GM19467 (cell line): ENCODE results near the gene HECTD4.

Experiments
- ATAC-seq: cut with Tn5 transposase; IDR thresholded peaks from one replicate; pipeline ENCODE4 v1.9.1; 2021; ENCODE audit warnings: mild to moderate bottlenecking, moderate library complexity; ENCODE audit not compliant: unreplicated experiment

HECTD4 gene

DNA sequence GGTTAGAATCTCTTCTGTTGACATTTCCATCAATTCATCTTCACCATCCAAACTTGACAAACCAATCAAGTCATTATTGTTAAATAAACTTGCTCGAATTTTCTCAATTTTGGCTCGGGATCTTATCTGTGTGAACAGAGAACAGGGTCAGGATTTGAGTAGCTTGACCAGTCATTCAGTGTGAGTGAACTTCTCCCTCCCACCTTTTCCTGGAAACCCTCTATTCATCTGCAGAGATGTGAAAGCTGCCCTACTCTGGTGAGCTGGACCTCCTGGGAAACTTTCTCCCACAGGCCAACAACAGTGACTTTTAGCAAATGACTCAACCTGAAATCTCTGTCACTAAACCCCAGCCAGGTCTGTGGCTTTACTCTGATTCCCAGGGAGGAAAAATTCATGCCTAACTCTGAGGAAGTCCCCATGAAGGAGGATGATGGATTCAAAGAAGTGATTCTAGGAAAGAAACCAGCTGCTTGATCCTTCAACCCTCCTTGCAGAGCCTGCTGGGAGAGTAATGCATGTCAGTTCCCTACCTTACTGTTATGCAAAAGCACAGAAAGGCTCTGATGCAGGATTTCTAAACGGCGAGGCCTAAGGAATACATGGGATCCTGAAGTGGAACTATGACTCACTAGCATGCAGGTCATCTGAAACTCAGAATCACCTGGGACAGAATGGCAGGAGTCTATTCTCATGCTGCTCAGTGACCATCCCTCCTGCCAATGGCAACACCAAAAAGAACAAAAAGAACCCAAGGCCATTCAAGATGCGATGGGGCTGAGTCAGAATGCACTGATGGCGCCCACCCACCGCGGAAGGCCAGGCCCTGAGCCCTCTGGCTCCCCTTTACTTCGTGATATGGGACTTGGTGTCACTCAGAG lies 198.8 kb downstream of the HECTD4 start:
- ATAC-seq, result no peak

DNA sequence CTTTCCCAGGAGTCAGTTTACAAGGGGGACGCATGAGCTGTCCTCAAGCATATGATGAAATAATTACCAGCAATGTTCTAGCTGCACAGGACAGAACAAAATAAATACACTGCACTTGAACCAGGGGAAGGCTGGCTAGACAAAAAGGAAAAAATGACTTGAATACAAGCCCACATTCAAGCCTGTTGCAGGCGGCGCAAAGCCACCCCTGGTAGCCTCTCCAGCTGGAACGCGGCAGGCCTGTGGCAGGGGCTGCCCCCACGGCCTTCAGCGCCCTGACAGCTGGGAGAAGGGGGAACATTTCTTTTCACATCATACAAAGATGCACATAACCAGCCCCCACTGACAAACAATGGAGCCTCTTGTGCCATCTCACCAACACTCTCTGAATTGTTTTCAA lies 199.7 kb downstream of the HECTD4 start:
- ATAC-seq, result no peak

DNA sequence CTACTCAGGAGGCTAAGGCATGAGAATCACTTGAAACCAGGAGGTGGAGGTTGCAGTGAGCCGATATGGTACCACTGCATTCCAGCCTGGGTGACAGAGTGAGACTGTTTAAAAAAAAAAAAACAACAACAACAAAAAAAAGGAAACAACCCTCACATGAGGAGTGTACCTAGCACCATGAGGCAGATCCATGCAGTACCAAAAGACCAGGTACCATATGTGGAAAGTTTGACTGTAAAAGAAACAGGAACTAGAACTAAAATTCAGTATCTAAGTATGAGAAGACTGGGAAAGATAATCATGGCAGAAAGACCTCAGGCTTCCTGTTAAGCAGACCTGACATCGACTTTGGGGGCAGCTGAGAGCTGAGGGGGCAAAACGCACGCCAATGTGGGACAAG lies 201.8 kb downstream of the HECTD4 start:
- no peak for ATAC-seq

DNA sequence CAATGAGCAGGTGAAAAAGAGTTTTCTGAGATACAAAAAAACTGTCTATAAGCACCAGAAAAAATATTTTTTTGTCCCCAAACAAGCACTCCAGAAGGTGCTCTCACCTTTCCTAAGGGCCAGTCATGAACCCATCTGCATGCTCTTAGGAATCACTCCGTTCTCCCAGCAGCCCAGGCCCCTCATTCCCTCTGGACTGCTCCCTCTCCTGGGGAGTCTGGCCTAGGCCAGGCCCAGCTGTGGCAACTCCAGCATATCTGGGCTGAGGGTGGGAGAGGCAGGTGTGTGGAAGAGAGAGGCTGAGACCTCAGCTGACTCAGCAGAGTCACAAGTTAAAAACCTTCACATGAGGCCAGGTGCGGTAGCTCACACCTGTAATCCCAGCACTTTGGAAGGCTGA lies 202.3 kb downstream of the HECTD4 start:
- no peak for ATAC-seq

DNA sequence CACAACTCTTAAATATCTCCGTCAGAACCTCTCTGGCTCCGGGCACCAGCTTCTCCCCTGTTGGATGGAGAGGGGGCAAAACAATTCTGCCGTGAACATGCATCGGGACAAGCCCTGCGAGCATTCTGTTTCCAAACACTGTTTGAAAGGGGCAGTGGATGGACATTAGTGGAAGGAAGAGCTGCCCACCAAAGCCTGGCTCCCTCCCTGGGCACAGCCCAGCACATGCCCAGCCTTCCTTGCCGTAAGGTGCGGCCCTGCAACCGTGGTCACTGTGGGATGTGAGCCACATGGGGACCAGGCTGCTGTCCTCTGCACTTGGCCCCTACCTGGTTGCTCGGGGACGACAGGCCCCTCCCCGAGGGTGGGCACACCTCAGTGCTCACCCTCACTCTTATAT lies 202.9 kb downstream of the HECTD4 start:
- ATAC-seq, result no peak

DNA sequence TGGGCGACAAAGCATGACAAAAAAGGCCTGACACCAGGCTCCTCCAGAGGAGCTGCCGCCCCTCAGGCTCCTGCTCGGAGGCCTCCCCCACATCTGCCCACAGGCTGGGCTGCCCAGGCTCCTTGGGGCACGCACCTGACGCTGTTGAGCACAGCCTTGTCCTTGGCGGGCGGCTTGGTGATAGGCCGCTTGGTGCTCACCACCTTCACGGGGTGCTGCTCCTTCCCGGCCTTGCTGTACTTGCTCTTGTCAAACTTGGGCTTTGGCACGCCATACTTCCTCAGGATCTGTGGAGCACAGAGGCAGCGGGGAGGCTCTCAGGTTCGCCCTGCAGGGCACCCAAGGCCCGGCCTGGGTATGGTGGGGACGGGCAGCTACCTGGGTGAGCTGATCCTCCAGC lies 203.4 kb downstream of the HECTD4 start:
- ATAC-seq, result no peak

DNA sequence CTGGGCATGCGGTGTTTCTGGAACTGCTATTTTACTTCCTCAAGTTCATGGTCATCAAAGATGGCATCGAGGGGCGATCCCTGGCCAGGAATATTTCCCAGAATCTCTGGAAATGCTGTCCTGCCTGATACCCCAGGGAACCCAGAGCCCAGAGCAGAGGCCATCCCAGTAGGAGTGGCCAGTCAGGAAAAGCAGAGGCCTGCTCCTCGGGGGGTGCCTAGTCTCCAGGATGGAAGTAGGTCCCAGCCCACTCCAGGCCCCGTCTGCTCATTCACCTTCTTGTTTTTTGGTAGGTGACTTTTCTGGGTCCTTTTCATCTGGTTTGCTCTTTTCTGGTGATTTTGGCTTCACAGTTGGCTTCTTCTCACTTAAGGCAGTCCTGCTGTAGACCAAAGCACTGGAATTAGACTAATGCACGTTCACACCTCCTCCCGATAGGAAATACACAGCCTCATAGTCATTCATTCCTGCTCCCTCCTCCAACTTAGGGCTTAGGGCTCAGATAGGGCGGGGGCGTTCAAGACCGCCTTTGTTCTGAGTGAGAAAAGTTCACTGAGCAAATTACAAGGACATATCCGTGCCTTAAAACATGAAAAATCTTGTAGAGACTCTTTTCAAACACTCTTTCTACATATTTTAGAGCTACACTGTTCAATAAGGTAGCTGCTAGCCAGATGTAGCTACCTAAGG lies 205.8 kb downstream of the HECTD4 start:
- ATAC-seq, result no peak

DNA sequence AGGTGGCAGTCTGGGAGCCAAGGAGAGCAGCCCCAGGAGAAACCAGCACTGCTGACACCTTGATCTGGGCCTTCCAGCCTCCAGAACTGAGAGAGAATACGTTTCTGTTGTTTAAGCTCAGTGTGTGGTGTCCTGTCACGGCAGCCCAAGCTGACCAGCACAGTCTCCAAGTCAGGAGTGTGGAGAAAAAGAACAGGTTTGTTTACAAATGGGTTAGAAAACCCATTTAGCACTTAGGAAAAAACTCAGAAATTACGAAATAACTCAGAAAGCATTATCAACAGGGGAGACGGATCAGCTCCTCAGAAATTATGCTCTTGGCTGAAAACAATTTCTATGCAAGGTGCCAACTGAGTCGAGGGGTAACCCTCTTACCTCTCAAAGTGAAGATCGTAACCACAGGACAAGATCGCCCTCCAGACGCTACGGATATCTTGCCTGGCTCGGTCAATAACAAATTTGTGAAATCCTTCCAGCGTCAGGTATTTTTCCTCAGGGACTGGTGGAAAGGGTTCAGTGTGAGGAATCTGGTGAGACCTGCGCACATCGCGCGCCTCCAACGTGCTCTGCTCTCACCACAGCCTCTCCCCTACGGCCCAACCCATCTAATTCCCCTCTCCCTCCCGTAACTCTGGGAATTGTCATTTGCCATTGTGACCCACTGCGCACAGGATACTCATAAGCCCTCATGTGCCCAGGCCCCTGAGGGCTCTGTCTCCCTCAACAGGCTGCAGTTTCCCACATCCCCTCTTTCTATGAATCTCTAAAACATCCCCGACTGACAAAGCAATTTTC lies 206.7 kb downstream of the HECTD4 start:
- ATAC-seq, result no peak

DNA sequence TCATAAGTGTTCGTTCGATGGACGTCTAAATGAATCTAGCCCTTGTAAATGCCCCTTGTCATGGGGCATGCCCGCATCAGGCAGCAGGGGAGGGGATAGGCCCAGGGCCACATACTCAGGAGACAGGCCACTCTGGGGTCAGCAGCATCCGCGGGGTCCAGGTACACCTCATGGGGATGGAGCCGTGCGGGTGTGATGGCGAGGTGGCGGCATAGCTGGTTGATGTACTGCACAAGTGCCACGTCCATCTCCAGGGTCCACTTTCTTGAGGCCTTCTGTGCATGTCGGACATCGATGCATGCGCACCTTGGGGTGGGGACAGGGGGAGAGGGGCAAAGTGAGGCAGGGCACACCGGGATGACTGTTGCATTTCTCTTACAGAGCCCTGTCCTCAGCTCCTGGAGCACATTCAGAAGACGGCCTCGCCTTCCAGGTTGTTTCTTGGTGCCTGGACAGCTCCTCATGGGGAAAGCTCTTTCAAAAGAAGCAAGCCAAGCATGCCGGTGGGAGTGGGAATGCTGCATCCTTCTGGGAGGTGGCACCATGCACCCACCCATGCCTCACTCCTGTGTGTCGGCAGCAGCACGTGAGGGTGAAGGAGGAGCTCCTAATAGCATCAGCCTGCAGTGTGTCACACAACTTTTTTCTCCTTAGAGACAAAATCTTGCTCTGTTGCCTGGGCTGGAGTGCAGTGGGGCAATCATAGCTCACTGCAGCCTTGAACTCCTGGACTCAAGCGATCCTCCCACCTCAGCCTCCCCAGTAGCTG lies 209.5 kb downstream of the HECTD4 start:
- no peak for ATAC-seq

DNA sequence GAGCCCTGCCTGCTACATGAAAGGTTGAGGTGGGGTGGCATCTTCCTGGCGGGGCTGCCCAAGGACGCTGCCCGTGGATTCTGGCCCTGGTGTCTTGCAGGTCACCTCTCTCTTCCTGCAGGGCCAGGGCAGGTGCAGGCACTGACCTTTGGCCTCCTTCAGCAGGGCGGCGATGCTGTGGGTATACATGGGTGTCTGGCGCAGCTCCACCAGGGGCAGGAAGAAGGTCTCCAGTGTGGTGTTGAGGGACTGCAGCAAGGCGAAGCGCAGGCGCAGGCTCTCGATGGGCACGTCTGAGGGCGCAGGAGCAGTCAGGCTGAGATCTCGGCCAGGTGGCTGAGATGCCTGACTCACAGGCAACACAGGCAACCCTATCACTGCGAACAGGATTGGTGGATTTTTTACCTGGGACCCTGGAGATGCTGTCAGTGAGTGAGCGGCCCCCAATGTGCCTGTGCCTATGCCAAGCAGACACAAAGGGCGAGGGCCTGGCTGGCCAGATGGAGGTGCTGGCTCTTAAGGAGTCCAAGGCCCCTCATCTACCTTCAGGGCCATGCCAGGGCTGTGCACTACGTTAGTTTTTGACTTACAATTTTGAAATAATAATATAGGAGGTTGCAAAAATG lies 211.1 kb downstream of the HECTD4 start:
- ATAC-seq, result no peak

DNA sequence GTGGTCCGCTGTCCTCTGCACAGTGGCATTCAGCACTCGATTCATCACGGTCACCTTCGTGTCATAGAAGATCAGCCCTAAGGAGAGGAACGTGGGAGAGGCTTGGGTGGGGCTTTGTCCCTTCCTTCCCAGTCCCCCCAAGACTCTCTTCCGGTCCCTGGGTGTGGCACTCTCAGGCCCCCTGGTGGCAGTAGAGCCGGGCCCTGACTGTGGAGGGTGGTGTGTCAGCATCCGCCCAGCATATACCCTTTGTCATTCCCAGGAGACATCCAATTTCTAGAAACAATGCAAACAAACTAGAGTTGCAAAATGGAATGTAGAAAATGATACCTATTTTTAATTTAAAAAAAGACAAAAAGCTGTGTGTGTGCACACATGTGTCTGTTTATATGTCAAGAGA lies 211.9 kb downstream of the HECTD4 start:
- no peak for ATAC-seq

DNA sequence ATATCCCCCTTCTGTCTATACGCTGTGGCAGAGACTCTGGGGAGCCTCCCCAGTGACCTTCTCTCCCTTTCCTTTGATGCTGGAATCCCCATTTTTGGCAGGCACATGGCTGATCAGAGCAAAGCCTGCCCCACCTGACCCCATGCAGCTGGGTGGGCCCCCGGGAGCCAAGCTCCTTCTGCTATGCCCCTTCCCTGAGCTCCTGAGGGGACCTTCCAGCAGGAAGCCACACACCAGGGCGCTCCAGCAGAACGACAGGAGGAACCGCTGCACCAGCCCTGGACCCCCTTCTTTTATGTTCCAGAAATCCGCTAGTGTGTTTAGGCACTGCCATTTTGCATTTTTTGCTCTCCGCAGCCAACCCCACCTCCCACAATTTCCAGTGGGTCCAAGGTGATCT lies 212.3 kb downstream of the HECTD4 start:
- no peak for ATAC-seq

DNA sequence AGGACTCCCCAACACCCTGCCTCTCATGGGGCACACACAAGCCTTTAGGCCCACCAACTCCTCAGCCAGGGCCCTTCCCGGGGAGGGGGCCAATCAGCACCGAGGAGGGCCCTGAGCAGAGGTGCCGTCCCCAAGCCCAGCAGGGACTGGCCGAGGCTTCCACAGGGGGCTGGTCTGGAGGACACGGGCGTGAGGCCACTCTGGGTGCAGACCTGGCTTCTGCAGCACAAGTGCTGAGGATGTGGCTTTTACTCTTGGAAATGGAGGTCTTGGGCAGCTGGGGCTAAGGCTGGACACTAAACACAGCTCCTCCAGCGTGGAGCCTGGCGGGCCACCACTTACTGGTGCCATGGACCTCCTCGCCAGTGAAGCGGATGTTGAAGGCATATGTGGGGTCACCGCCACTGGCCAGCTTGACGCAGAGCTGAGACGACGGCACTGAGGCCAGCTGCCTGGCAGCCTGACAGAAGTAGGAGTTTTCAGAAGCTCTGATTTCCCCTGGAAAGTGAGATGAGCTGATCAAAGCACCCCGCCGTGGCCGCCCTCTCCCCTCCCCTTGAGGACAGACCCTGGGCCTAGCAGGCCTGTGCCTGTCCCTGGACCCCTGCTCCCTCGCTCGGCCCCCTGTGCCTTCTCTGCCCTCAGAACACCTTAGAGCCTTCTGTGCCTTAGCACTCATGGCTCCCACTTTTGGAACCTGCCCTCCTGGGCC lies 212.9 kb downstream of the HECTD4 start:
- no peak for ATAC-seq

DNA sequence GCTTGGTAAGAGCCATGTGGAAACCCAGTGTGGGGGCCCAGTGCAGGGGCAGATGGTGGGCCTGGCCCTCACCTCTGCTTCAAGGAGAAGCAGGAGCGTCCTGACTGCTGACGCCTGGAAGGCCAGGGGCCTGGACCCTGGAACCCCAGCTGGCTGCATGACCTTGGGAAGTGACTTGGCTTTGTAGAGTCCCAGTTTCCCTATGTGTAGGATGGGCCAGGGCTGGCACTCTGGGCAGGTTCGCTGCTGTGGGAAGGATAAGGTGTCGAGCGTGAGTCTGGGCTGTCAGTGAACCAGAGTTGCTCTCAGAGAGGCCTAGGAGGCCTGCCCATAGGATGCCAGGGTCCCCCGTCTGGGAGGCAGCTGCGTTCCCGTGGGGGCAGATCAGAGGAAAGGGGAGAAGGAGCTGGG lies 213.7 kb downstream of the HECTD4 start:
- no peak for ATAC-seq

DNA sequence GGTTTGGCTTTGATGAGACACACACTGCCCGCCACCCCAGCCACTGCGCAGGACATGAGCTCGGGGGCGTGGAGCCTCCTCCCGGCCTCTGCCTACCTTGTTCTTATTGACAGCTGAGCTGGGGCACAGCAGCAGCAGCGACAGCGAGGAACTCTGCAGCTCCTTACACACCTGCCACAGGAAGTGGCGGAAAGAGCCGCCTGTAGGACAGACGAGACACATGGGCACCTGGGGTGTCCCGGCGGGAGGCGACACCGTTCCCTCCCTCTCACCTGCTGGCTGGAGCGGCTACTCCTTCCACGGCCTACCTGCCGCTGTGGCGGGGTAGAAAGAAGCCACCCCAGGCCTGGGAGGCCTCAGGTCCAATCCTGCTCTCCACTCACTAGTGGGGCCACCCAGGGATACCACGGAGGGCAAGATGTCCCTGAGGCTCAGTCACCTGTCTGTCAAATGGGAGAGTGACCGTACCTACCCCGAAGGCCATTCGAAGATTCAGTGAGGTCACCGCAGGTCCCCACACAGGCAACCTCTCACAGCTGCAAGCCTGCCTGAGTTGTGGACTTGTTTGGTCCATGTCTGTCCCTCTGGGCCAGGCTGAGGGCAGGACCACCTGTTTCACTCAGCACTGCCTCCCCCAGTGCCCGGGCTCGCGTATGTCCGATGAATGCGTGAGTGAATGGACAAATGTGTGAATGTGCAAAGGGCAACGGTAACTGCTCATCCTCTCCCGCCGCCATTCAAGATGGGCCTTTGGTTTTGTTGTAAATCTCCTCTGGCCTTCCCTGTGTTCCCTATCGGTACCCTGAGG lies 214.3 kb downstream of the HECTD4 start:
- no peak for ATAC-seq

DNA sequence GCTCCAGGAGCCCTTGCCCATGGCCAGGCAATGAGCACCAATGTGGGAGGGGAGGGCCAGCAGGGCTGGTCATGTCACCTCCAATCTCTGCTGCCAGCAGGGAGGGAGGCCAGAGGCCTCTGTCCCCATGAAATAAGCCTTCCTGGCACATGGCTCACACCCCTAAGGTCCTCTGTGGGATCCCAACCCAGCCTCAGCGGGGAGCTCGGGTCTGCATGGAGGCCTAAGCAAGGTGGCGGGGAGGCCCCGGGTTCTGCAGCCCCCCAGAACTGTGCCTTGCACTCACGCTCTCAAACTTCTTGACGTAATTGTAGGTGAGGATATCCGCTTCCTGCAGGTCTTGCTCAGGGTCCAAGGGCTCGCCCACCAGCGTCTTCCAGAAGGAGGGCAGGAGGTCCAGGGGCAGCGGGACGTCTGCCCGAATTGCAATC lies 215.2 kb downstream of the HECTD4 start:
- no peak for ATAC-seq

DNA sequence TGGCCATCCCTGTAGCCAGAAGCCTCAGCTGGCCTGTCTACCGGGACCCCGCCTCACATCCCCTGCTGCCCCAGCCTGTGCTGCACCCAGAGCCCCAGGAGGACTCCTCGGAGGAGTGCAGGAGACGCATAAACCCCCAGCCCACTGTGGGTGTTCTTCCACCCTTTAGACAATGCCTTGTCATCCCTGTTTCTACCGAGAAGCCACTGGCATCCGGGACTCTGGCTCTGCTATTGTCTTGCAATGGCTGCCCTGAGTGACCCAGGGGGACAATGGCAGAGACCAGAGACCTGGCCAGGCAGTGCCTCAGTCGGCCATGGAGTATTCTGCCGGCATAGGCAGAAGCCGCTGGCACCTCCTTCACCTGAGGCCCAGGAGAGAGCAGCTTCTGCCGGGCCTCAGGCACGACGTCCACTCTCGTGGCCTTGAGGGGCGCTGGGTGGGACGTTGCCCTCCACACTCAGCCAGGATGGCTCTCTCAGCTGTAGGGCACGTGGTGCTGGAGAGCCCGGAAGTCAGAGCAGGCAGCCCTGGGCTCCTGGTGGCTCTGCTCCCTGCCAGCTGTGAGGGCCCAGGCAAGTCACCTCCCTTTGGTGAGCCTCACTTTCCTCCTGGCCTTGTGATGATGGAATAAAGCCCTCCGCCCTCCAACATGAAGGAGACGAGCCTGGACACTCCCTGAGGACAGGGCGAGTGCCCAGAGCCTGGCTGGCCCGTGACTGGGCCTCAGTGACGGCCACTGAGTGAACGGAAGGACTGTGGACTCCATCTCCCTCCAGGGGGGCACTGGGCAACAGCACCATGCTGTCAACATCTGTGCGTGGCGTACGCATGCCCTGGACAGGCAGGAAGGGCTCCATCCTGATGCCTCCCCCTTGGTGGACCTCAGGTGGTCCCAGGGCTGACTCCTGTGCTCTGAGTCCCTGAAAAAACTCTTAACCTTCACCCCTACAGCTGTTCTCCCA lies 215.9 kb downstream of the HECTD4 start:
- ATAC-seq, result no peak

DNA sequence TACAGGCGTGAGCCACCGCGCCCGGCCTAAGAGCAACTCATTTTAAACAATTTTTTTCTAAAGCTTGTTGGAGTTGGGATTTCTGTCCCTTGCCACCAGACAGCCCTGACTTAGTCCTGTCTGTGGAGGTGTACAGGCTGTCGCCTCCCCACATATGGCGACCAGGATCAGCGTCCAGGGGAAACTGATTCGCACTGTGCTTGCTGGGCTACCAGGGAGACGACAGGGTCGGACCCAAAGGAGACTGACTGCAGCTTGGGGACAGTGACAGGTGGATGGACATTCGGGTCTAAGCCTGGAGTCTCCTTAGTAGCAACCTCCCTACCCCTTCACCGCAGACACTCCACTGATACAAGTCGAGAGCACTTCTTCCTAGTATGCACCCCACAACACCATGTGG lies 216.6 kb downstream of the HECTD4 start:
- no peak for ATAC-seq
